Activated CD4-positive, alpha-beta T cell treated with anti-CD3 and anti-CD28 coated beads for 1 hour (primary cell): ENCODE data around the gene FBXO42.

Experiments used
- DNase-seq: peaks from one replicate; pipeline ENCODE4 v3.0.0-alpha.2; 2020

Gene FBXO42

GRCh38 chr1:16321176-16321867, 31.0 kb downstream of the FBXO42 start:
- DNase-seq: no peak

GRCh38 chr1:16318555-16318954, 33.7 kb downstream of the FBXO42 start:
- no peak for DNase-seq

GRCh38 chr1:16315437-16315836, 36.8 kb downstream of the FBXO42 start:
- no peak for DNase-seq

GRCh38 chr1:16307222-16307621, 45.1 kb downstream of the FBXO42 start:
- no peak for DNase-seq

- DNase-seq: no peak
Measured at GRCh38 chr1:16302709-16303627, 49.3 kb downstream of the FBXO42 start.

- DNase-seq: no peak
Measured at GRCh38 chr1:16300436-16300835, 51.8 kb downstream of the FBXO42 start.

- DNase-seq: no peak
Measured at GRCh38 chr1:16298653-16299052, 53.6 kb downstream of the FBXO42 start.

- DNase-seq: no peak
Measured at GRCh38 chr1:16296643-16297042, 55.6 kb downstream of the FBXO42 start.

GRCh38 chr1:16294219-16295212, 57.8 kb downstream of the FBXO42 start:
- DNase-seq: no peak

GRCh38 chr1:16293538-16293937, 58.7 kb downstream of the FBXO42 start:
- no peak for DNase-seq

- no peak for DNase-seq
Measured at GRCh38 chr1:16292739-16293138, 59.5 kb downstream of the FBXO42 start.

GRCh38 chr1:16289959-16290358, 62.3 kb downstream of the FBXO42 start:
- DNase-seq: no peak

GRCh38 chr1:16286122-16286521, 66.2 kb downstream of the FBXO42 start:
- DNase-seq: no peak

- DNase-seq: no peak
Measured at GRCh38 chr1:16281765-16282164, 70.5 kb downstream of the FBXO42 start.

- DNase-seq: no peak
Measured at GRCh38 chr1:16279186-16279585, 73.1 kb downstream of the FBXO42 start.

GRCh38 chr1:16276302-16277030, 75.8 kb downstream of the FBXO42 start:
- DNase-seq: no peak

GRCh38 chr1:16275591-16275990, 76.7 kb downstream of the FBXO42 start:
- no peak for DNase-seq

GRCh38 chr1:16267690-16268180, 84.5 kb downstream of the FBXO42 start:
- no peak for DNase-seq

- no peak for DNase-seq
Measured at GRCh38 chr1:16266411-16267118, 85.7 kb downstream of the FBXO42 start.

- no peak for DNase-seq
Measured at GRCh38 chr1:16262067-16262466, 90.2 kb downstream of the FBXO42 start.

- no peak for DNase-seq
Measured at GRCh38 chr1:16260814-16261213, 91.5 kb downstream of the FBXO42 start.
